ENCODE measurements around the gene PRSS38.
"Not testable (repeated sequence)": the region's sequence is repeated elsewhere in the genome, so short reads cannot be mapped to it uniquely, and the experiment has no call there.

DNA sequence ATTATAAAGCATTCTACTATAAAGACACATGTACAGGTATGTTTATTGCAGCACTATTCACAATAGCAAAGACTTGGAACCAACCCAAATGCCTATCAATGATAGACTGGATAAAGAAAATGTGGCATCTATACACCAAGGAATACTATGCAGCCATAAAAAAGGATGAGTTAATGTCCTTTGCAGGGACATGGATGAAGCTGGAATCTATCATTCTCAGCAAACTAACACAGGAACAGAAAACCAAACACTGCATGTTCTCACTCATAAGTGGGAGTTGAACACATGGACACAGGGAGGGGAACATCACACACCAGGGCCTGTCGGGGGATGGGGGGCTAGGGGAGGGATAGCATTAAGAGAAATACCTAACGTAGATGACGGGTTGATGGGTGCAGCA, 62.3 kb downstream of the PRSS38 start:
- TF ChIP-seq EZH2phosphoT487 (IDR thresholded peaks at IDR 0.05; ENCODE audit: insufficient read depth, low read depth); EZH2 (IDR thresholded peaks at IDR 0.05; ENCODE audit: insufficient read depth, poor library complexity, severe bottlenecking): not testable (repeated sequence)

Data from GM23248 (cell line).